Upper lobe of left lung (tissue), 4 donors: ENCODE data around the gene VEGFC.

Experiments
- EP300 ChIP-seq, 4 donors: sonication (generic); formaldehyde crosslinking; IDR thresholded peaks; one replicate each; pipeline ENCODE4 v1.5.1; 2017; ENCODE audit warnings: antibody characterized with exemption in 4 of 4, control low read depth in 2 of 4
- POLR2A ChIP-seq, 4 donors: fragments of 450-650 bp; IDR thresholded peaks; one replicate each; pipeline ENCODE4 v1.5.1; 2016 to 2017; ENCODE audit warnings: antibody characterized with exemption in 4 of 4, mild to moderate bottlenecking in 2 of 4
- POLR2AphosphoS5 ChIP-seq, 2 donors: sonication (generic); formaldehyde crosslinking; IDR thresholded peaks; one replicate each; pipeline ENCODE4 v1.5.1; 2017; ENCODE audit warnings: antibody characterized with exemption in 2 of 2
- TF ChIP-seq, protein P1 (sequence below), 6 experiments: fragments of 450-650 bp in 4 of 6; fragments of 200-600 bp in 2 of 6; sonication (generic) in 2 of 6; IDR thresholded peaks; one replicate each; pipeline ENCODE4 v1.5.1; 2016 to 2019; ENCODE audit warnings: antibody characterized with exemption in 6 of 6

DNA sequence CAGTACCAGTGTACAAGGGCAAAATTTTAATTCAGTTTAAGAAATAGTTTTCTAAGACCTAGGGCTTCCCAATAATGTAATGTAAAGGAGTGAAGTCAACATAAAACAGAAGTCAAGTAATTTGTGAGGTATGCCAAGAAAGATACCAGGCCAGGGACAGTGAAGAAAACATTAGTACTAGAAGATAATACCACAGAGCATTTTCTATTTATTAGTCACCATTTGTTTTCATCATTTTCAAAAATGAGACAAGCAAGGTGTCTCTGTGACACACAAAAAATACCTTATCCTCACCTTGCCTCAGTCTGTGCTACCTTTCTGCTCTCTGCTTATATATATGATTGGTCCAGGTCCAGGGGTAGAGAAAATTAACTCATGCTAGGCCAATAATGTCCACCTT, 46.8 kb downstream of the VEGFC start:
- TF ChIP-seq EP300 (IDR thresholded peaks at IDR 0.05) (no peak), POLR2A (IDR thresholded peaks at IDR 0.05) (no peak), POLR2AphosphoS5 (IDR thresholded peaks at IDR 0.05) (no peak)
- TF ChIP-seq, protein P1, sequence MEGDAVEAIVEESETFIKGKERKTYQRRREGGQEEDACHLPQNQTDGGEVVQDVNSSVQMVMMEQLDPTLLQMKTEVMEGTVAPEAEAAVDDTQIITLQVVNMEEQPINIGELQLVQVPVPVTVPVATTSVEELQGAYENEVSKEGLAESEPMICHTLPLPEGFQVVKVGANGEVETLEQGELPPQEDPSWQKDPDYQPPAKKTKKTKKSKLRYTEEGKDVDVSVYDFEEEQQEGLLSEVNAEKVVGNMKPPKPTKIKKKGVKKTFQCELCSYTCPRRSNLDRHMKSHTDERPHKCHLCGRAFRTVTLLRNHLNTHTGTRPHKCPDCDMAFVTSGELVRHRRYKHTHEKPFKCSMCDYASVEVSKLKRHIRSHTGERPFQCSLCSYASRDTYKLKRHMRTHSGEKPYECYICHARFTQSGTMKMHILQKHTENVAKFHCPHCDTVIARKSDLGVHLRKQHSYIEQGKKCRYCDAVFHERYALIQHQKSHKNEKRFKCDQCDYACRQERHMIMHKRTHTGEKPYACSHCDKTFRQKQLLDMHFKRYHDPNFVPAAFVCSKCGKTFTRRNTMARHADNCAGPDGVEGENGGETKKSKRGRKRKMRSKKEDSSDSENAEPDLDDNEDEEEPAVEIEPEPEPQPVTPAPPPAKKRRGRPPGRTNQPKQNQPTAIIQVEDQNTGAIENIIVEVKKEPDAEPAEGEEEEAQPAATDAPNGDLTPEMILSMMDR (IDR thresholded peaks at IDR 0.05): no peak
